Ovary (tissue), 9 donors: ENCODE measurements around the gene MOB3C. TPM values are rescaled to one million over a fixed set of nuclear protein-coding genes. Genes with fewer than 3 reads are reported as not detected.

Source experiments
- DNase-seq, 5 donors: peaks; one replicate each; pipeline ENCODE4 v3.0.0-alpha.2; 2019 to 2020
- H3K27ac ChIP-seq, 2 donors: fragments of 200-600 bp; one replicate each; pipeline versions ENCODE4 v1.5.1 to v1.8.0; 2019 to 2022
- H3K27me3 ChIP-seq: fragments of 200-600 bp; one replicate; pipeline ENCODE4 v1.8.0; 2022
- H3K36me3 ChIP-seq: fragments of 200-600 bp; sonication (generic); one replicate; pipeline ENCODE4 v1.5.1; 2019
- H3K4me1 ChIP-seq: one replicate; pipeline ENCODE4 v1.8.1; 2013; ENCODE audit warnings: mild to moderate bottlenecking, moderate library complexity; ENCODE audit not compliant: insufficient read depth
- H3K4me3 ChIP-seq: fragments of 200-600 bp; sonication (generic); one replicate; pipeline ENCODE4 v1.5.1; 2017
- H3K9me3 ChIP-seq, 2 donors: fragments of 200-600 bp in 1 of 2; sonication (generic) in 1 of 2; one replicate each; pipeline versions ENCODE4 v1.5.1 to v1.8.1; 2013 to 2019; ENCODE audit warnings: mild to moderate bottlenecking in 1 of 2, moderate library complexity in 1 of 2
- POLR2A ChIP-seq: fragments of 450-650 bp; IDR thresholded peaks from one replicate; pipeline ENCODE4 v1.6.1; 2017; ENCODE audit warnings: antibody characterized with exemption, mild to moderate bottlenecking, moderate library complexity
- WGBS, 3 donors: extraction: QIAGEN DNeasy Blood & Tissue Kit in 1 of 3; methylation state at CpG; one replicate each; pipeline versions ENCODE4 v1.1.5 to v1.1.7; 2013 to 2017; 5-methylcytosine and 5-hydroxymethylcytosine counted together
- intact Hi-C, 4 donors: fragments of 100-400 bp; cut with DNase I; formaldehyde crosslinking; loops; one replicate each; pipeline versions ENCODE4 v1.11.0 to v1.15.1; 2022 to 2023
- polyA plus RNA-seq, 2 donors: library from polyadenylated mRNA; stranded (reverse); fragments of 200-250 nt in 1 of 2; fragments of 350-450 nt in 1 of 2; fragmentation: Illumina TruSeq in 1 of 2; extraction: RNeasy Lipid Tissue Mini Kit (QIAGEN cat#74804) in 1 of 2; gene quantifications; one replicate each; pipeline ENCODE4 v1.2.3, GENCODE V29; 2013 to 2014
- total RNA-seq, 7 donors: library from RNA; depleted of rRNA in 2 of 7; stranded (reverse); fragments of >200 nt in 2 of 7; fragmentation: NEBNext Ultra II Directional in 3 of 7; extraction: Animal tissue kit (Norgen Biotek cat#: 25700) in 3 of 7; gene quantifications; one replicate each; pipeline versions ENCODE4 v1.1.0 to v1.2.4, GENCODE V29; 2016 to 2023
- TF ChIP-seq, protein P1 (sequence below), 3 donors: fragments of 450-650 bp in 2 of 3; fragments of 200-600 bp in 1 of 3; IDR thresholded peaks; one replicate each; pipeline versions ENCODE4 v1.5.1 to v1.8.0; 2016 to 2022; ENCODE audit warnings: antibody characterized with exemption in 3 of 3, mild to moderate bottlenecking in 1 of 3
- donor health status: DM: no; HTN: no; CAD: no; lungs with moderate emphysema.
- donor health status: DM: no; HTN: no; CAD: no.
- donor health status: Bipolar disorder and iron deficiency.
- donor health status: DM: yes; HTN: yes; CAD: no.
- donor health status: DM: no; HTN: no; CAD: no.
- donor health status: DM: yes; HTN: yes; CAD: no.

MOB3C gene
- total and polyA plus RNA-seq, 9 donors, result 10.1 to 29.2 (median 19.3) TPM

- DNase-seq, result no peak
- no peaks in the 10 kb centered on the region for H3K27me3 ChIP-seq
- no peaks in the 10 kb centered on the region for H3K4me1 ChIP-seq
- WGBS, 3 donors, result 75 to 81% (median 77%) methylated on average over 20 of the region's 20 CpGs
- no peak overlapping the region for H3K4me3 ChIP-seq
- TF ChIP-seq POLR2A, result no peak
- TF ChIP-seq, protein P1, sequence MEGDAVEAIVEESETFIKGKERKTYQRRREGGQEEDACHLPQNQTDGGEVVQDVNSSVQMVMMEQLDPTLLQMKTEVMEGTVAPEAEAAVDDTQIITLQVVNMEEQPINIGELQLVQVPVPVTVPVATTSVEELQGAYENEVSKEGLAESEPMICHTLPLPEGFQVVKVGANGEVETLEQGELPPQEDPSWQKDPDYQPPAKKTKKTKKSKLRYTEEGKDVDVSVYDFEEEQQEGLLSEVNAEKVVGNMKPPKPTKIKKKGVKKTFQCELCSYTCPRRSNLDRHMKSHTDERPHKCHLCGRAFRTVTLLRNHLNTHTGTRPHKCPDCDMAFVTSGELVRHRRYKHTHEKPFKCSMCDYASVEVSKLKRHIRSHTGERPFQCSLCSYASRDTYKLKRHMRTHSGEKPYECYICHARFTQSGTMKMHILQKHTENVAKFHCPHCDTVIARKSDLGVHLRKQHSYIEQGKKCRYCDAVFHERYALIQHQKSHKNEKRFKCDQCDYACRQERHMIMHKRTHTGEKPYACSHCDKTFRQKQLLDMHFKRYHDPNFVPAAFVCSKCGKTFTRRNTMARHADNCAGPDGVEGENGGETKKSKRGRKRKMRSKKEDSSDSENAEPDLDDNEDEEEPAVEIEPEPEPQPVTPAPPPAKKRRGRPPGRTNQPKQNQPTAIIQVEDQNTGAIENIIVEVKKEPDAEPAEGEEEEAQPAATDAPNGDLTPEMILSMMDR (IDR thresholded peaks at IDR 0.05), result no peak
- no peaks in the 10 kb centered on the region for H3K9me3 ChIP-seq
- no peak overlapping the region for H3K27ac ChIP-seq
- no peaks in the 10 kb centered on the region for H3K36me3 ChIP-seq
- intact Hi-C loops, result no loop called here
Measured at GRCh38 chr1:46558141-46558963, 58.3 kb downstream of the MOB3C start.

Other genes starting within 250 kb of the MOB3C start
- gene FAAH, start 222.5 kb downstream of the MOB3C start, total RNA-seq, result 10 to 100 TPM in 3 of 7 donors, 1 to 10 TPM in 4; 7.5 to 32.7 (median 9.3) TPM
- 1 to 10 TPM; 1.3 to 6.7 TPM for gene FAAH, start 222.5 kb downstream of the MOB3C start, polyA plus RNA-seq
- gene DMBX1, start 127.0 kb downstream of the MOB3C start, total RNA-seq, result not detected
- not detected for gene DMBX1, start 127.0 kb downstream of the MOB3C start, polyA plus RNA-seq
- under 1 TPM in 1 of 7 donors, not detected in 6; 0.08 TPM for gene KNCN, start 65.2 kb downstream of the MOB3C start, total RNA-seq
- gene KNCN, start 65.2 kb downstream of the MOB3C start, polyA plus RNA-seq, result not detected
- gene MKNK1, start 12.5 kb downstream of the MOB3C start, total RNA-seq, result 10 to 100 TPM; 21.0 to 39.3 (median 24.9) TPM
- gene MKNK1, start 12.5 kb downstream of the MOB3C start, polyA plus RNA-seq, result 10 to 100 TPM; 21.9 to 34.0 TPM
- gene ATPAF1, start 51.6 kb upstream of the MOB3C start, total RNA-seq, result 10 to 100 TPM; 21.9 to 40.0 (median 29.3) TPM
- gene ATPAF1, start 51.6 kb upstream of the MOB3C start, polyA plus RNA-seq, result 10 to 100 TPM; 21.9 to 88.0 TPM
- under 1 TPM in 1 of 7 donors, not detected in 6; 0.45 TPM for gene TEX38, start 55.0 kb upstream of the MOB3C start, total RNA-seq
- under 1 TPM in 1 of 2 donors, not detected in 1; 0.08 TPM for gene TEX38, start 55.0 kb upstream of the MOB3C start, polyA plus RNA-seq
- gene EFCAB14, start 102.3 kb upstream of the MOB3C start, total RNA-seq, result 10 to 100 TPM; 48.6 to 87.8 (median 77.4) TPM
- gene EFCAB14, start 102.3 kb upstream of the MOB3C start, polyA plus RNA-seq, result 10 to 100 TPM; 31.7 to 99.2 TPM
- gene CYP4B1, start 182.2 kb upstream of the MOB3C start, total RNA-seq, result 10 to 100 TPM in 1 of 7 donors, 1 to 10 TPM in 5, not detected in 1; 1.8 to 51.7 (median 3.8) TPM
- gene CYP4B1, start 182.2 kb upstream of the MOB3C start, polyA plus RNA-seq, result under 1 TPM; 0.38 to 0.70 TPM